Measurements from ENCODE around the gene PRDX1.

DNA sequence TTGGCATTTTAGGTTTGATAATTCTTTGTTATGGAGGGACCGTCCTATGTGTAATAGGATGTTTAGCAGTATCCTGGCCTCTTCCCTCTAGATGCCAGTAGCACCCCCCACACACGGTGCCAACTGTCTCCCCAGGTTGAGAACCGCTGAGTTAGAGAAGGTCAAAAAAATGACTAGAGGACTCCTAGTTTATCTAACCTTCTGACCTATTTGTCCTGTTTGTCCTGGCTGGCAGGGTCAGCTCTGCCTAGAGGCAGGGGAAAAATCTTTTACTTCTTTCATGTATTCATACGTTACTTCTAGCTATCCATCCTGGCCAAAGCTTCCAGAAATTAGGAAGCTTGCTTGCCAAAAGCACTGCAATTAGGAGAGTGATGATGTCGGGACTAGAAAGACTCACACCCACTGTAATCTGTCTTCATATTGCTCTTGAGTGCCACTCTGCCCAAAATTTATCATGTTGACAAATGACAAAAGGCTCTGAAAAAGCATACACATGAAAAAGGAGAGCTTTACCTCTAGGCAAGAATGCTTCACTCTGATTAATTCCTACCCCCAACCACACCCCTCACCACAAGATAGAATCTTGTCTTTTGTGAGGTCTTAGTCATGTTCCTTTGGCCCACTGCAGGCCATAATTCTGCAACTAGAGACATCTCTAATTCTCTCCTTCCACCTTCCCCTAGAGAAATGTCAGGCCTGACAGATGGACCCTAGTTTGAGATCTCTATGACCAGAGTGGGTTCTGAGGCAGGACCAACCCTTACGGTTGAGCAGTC is 14.5 kb upstream of the PRDX1 start:
- no peak for TF ChIP-seq NFRKB (IDR thresholded peaks at IDR 0.05)
- no peak for TF ChIP-seq ELF4 (IDR thresholded peaks at IDR 0.05)
- TF ChIP-seq ZNF384 (IDR thresholded peaks at IDR 0.05), result no peak

Measured in HEK293T (cell line).